CD14-positive monocyte (primary cell): ENCODE data around the gene ZNF544. TPM values are rescaled to one million over a fixed set of nuclear protein-coding genes. Genes with fewer than 3 reads are reported as not detected.
A peak's percentile ranks its signal among the peaks of the same experiment; 100 is the strongest.

Source experiments
- DNase-seq, 3 donors: peaks; one replicate each; pipeline ENCODE4 v3.0.0-alpha.2; 2011 to 2022
- H2AFZ ChIP-seq: 2 replicates; pipeline ENCODE4 v1.6.0; 2012; ENCODE audit warnings: mild to moderate bottlenecking, low read depth, low read length, inconsistent platforms; ENCODE audit not compliant: insufficient read depth, poor library complexity, severe bottlenecking
- H3K27ac ChIP-seq, 2 donors: 1 replicate in 1 of 2; 2 replicates in 1 of 2; pipeline ENCODE4 v1.5.1; 2012 to 2013; ENCODE audit warnings: low read length in 2 of 2, control low read depth in 1 of 2, inconsistent platforms in 1 of 2, low read depth in 1 of 2, mild to moderate bottlenecking in 1 of 2
- H3K27me3 ChIP-seq, 2 donors: one replicate each; pipeline versions ENCODE4 v1.6.0 to v1.6.1; 2011 to 2013; ENCODE audit warnings: low read length in 2 of 2; ENCODE audit not compliant: control insufficient read depth in 2 of 2, insufficient read depth in 2 of 2
- H3K36me3 ChIP-seq, 2 donors: replicated peaks in 1 of 2; 1 replicate in 1 of 2; 2 replicates in 1 of 2; pipeline versions ENCODE4 v1.5.1 to v1.6.1; 2012 to 2013; ENCODE audit warnings: low read length in 2 of 2, control low read depth in 1 of 2, inconsistent platforms in 1 of 2, mild to moderate bottlenecking in 1 of 2; ENCODE audit not compliant: insufficient read depth in 2 of 2, control insufficient read depth in 1 of 2
- H3K4me1 ChIP-seq, 2 donors: 1 replicate in 1 of 2; 2 replicates in 1 of 2; pipeline versions ENCODE4 v1.5.1 to v1.6.1; 2012 to 2013; ENCODE audit warnings: low read length in 2 of 2, control low read depth in 1 of 2, inconsistent platforms in 1 of 2, mild to moderate bottlenecking in 1 of 2, moderate library complexity in 1 of 2; ENCODE audit not compliant: insufficient read depth in 2 of 2, control insufficient read depth in 1 of 2
- H3K4me2 ChIP-seq: replicated peaks from 2 replicates; pipeline ENCODE3; 2012; ENCODE audit warnings: low read length, moderate library complexity, mild to moderate bottlenecking; ENCODE audit not compliant: poor library complexity, severe bottlenecking; ENCODE audit errors: extremely low read depth
- H3K4me3 ChIP-seq, 3 experiments: fragments of 200-600 bp in 1 of 3; sonication (generic) in 1 of 3; replicated peaks in 1 of 3; 1 replicate in 2 of 3; 2 replicates in 1 of 3; pipeline ENCODE4 v1.5.1; 2011 to 2013; ENCODE audit warnings: low read length in 3 of 3, mild to moderate bottlenecking in 3 of 3, control low read depth in 2 of 3, low read depth in 2 of 3, inconsistent platforms in 1 of 3, moderate library complexity in 1 of 3
- H3K79me2 ChIP-seq: 2 replicates; pipeline ENCODE4 v1.6.0; 2012; ENCODE audit warnings: mild to moderate bottlenecking, control low read depth, inconsistent platforms, low read length, moderate library complexity; ENCODE audit not compliant: insufficient read depth
- H3K9ac ChIP-seq: 2 replicates; pipeline ENCODE4 v1.6.0; 2017; ENCODE audit warnings: low read length, mild to moderate bottlenecking; ENCODE audit not compliant: insufficient read depth, poor library complexity, severe bottlenecking
- H3K9me3 ChIP-seq, 2 donors: replicated peaks in 1 of 2; 1 replicate in 1 of 2; 2 replicates in 1 of 2; pipeline versions ENCODE4 v1.5.1 to v1.6.1; 2012 to 2013; ENCODE audit warnings: low read length in 2 of 2, control low read depth in 1 of 2; ENCODE audit not compliant: control insufficient read depth in 1 of 2, insufficient read depth in 1 of 2
- H4K20me1 ChIP-seq: 2 replicates; pipeline ENCODE4 v1.6.0; 2012; ENCODE audit warnings: mild to moderate bottlenecking, low read length, control low read depth, moderate library complexity; ENCODE audit not compliant: insufficient read depth
- H3K27ac Mint-ChIP-seq, 7 donors: one replicate each; pipeline ENCODE4 v1.8.0; 2020; ENCODE audit warnings: mild to moderate bottlenecking in 7 of 7, mixed read lengths in 7 of 7, moderate library complexity in 6 of 7, inconsistent platforms in 2 of 7
- H3K27me3 Mint-ChIP-seq, 3 donors: one replicate each; pipeline ENCODE4 v1.8.0; 2021 to 2022; ENCODE audit warnings: low read depth in 3 of 3, mild to moderate bottlenecking in 3 of 3, mixed read lengths in 3 of 3, moderate library complexity in 3 of 3, inconsistent platforms in 1 of 3
- H3K36me3 Mint-ChIP-seq, 2 donors: one replicate each; pipeline ENCODE4 v1.8.0; 2020; ENCODE audit warnings: mixed read lengths in 2 of 2, inconsistent platforms in 1 of 2, mild to moderate bottlenecking in 1 of 2
- H3K4me1 Mint-ChIP-seq: one replicate; pipeline ENCODE4 v1.8.0; 2020; ENCODE audit warnings: mild to moderate bottlenecking, mixed read lengths
- H3K4me3 Mint-ChIP-seq, 2 donors: one replicate each; pipeline ENCODE4 v1.8.0; 2020; ENCODE audit warnings: mild to moderate bottlenecking in 2 of 2, mixed read lengths in 2 of 2, moderate library complexity in 1 of 2
- H3K9me3 Mint-ChIP-seq, 7 donors: one replicate each; pipeline ENCODE4 v1.8.0; 2020 to 2022; ENCODE audit warnings: mixed read lengths in 7 of 7, mild to moderate bottlenecking in 6 of 7, moderate library complexity in 6 of 7, inconsistent platforms in 2 of 7
- WGBS: methylation state at CpG from one replicate; pipeline ENCODE4 v1.1.5; 2013; ENCODE audit warnings: missing lambda C conversion rate; ENCODE audit not compliant: insufficient coverage; 5-methylcytosine and 5-hydroxymethylcytosine counted together
- intact Hi-C, 2 donors: fragments of 100-400 bp; cut with micrococcal nuclease; formaldehyde crosslinking; loops; one replicate each; pipeline versions ENCODE4 v1.15.0 to v1.15.1; 2023
- polyA plus RNA-seq, 3 donors: library from polyadenylated mRNA; depleted of rRNA in 1 of 3; unstranded in 2 of 3; stranded (reverse) in 1 of 3; fragments of 300-500 nt in 2 of 3; fragments of >200 nt in 1 of 3; fragmentation: Illumina TruSeq in 2 of 3; gene quantifications; 1 replicate in 2 of 3; 2 replicates in 1 of 3; pipeline ENCODE4 v1.2.3, GENCODE V29; 2012 to 2021
- TF ChIP-seq, protein P1 (sequence below): fragments of 200-600 bp; IDR thresholded peaks from one replicate; pipeline ENCODE4 v1.8.0; 2022; ENCODE audit warnings: antibody characterized with exemption, mild to moderate bottlenecking

ZNF544 gene
- polyA plus RNA-seq, 3 donors, result 1.5 to 7.9 (median 2.2) TPM

DNA sequence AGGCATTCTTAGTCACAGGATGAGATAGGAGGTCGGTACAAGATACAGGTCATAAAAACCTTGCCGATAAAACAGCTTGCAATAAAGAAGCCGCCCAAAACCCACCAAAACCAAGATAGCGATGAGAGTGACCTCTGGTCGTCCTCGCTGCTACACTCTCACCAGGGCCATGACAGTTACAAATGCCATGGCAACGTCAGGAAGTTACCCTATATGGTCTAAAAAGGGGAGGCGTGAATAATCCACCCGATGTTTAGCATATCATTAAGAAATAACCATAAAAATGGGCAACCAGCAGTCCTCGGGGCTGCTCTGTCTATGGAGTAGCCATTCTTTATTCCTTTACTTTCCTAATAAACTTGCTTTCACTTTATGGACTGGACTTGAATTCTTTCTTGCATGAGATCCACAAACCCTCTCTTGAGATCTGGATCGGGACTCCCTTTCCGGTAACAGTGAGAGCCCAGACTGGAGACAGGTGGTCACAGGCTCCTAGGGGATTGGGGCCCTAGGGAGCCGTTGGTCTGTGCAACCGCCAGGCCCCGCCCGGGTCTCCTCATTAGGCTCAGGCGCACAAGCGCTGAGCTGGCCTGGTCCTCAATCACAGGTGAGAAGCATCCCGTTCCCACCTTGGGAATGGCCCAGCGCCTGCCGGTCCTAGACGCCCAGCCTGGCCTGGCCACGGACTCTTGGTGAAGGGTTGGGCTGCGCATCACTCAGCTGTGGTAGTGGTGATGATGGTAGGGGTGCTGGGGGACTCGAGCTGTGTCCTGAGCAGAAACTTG lies 10.9 kb upstream of the ZNF544 start:
- H3K4me2 ChIP-seq, result no peak overlapping the region
- no peak overlapping the region for H2AFZ ChIP-seq
- peaks cover 3 to 15% of the 10 kb centered on the region in 2 donors for H3K36me3 ChIP-seq
- H3K27ac ChIP-seq, result no peak overlapping the region
- intact Hi-C loops, result no loop called here
- H3K27me3 Mint-ChIP-seq, result peaks cover 0 to 2% (median 0%) of the 10 kb centered on the region in 3 donors
- no peak overlapping the region for H3K27ac Mint-ChIP-seq
- H3K4me3 ChIP-seq, result peak overlapping the region in 1 of 3 experiments; percentile 34
- H3K79me2 ChIP-seq, result no peaks in the 10 kb centered on the region
- peaks cover 46 to 100% (median 95%) of the 10 kb centered on the region in 7 donors for H3K9me3 Mint-ChIP-seq
- H3K9me3 ChIP-seq, result peaks cover 88 to 91% of the 10 kb centered on the region in 2 donors
- TF ChIP-seq, protein P1, sequence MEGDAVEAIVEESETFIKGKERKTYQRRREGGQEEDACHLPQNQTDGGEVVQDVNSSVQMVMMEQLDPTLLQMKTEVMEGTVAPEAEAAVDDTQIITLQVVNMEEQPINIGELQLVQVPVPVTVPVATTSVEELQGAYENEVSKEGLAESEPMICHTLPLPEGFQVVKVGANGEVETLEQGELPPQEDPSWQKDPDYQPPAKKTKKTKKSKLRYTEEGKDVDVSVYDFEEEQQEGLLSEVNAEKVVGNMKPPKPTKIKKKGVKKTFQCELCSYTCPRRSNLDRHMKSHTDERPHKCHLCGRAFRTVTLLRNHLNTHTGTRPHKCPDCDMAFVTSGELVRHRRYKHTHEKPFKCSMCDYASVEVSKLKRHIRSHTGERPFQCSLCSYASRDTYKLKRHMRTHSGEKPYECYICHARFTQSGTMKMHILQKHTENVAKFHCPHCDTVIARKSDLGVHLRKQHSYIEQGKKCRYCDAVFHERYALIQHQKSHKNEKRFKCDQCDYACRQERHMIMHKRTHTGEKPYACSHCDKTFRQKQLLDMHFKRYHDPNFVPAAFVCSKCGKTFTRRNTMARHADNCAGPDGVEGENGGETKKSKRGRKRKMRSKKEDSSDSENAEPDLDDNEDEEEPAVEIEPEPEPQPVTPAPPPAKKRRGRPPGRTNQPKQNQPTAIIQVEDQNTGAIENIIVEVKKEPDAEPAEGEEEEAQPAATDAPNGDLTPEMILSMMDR, result no peak
- no peak for DNase-seq
- no peak overlapping the region for H3K4me3 Mint-ChIP-seq
- H3K4me1 Mint-ChIP-seq, result no peaks in the 10 kb centered on the region
- H3K36me3 Mint-ChIP-seq, result peaks cover 3 to 17% of the 10 kb centered on the region in 2 donors
- no peak overlapping the region for H3K9ac ChIP-seq
- no peaks in the 10 kb centered on the region for H3K27me3 ChIP-seq
- no peaks in the 10 kb centered on the region for H4K20me1 ChIP-seq
- no peaks in the 10 kb centered on the region for H3K4me1 ChIP-seq
- WGBS, result 99% methylated on average over 11 of the region's 25 CpGs

DNA sequence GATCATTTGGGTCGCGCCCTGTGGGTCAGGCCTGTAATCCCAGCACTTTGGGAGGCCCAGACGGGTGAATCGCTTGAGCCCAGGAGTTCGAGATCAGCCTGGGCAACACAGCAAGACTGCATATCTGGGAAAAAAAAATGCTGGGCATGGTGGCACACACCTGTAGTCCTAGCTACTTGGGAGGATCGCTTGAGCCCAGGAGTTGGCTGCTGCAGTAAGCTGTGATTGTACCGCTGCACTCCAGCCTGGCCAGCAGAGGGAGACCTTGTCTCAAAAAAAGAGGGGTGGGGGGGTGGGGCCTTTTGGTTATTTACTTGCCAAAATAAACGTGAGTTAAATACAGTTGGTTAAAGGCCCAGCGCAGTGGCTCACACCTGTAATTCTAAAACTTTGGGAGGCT lies 9.8 kb upstream of the ZNF544 start:
- Histone ChIP-seq H3K79me2 (no peaks in the 10 kb centered on the region), H3K36me3 (peaks cover 0 to 4% of the 10 kb centered on the region in 2 donors), H3K9ac (no peak overlapping the region), H3K27me3 (no peaks in the 10 kb centered on the region), H3K27ac (no peak overlapping the region), H2AFZ (no peak overlapping the region), H4K20me1 (no peaks in the 10 kb centered on the region), H3K4me1 (no peaks in the 10 kb centered on the region), H3K4me2 (no peak overlapping the region), H3K9me3 (peaks cover 88 to 94% of the 10 kb centered on the region in 2 donors), H3K4me3 (no peak overlapping the region)
- peaks cover 0 to 7% of the 10 kb centered on the region in 2 donors for H3K36me3 Mint-ChIP-seq
- H3K9me3 Mint-ChIP-seq, result peaks cover 48 to 100% (median 95%) of the 10 kb centered on the region in 7 donors
- H3K4me3 Mint-ChIP-seq, result no peak overlapping the region
- H3K27ac Mint-ChIP-seq, result no peak overlapping the region
- no peaks in the 10 kb centered on the region for H3K4me1 Mint-ChIP-seq
- intact Hi-C loops, result no loop called here
- TF ChIP-seq, protein P1, result peak; percentile 30
- H3K27me3 Mint-ChIP-seq, result peaks cover 0 to 2% (median under 1%) of the 10 kb centered on the region in 3 donors
- 76% methylated on average over 5 of the region's 9 CpGs for WGBS
- no peak for DNase-seq
